ENCODE data around the gene METTL26. TPM values are rescaled to one million over a fixed set of nuclear protein-coding genes. Genes with fewer than 3 reads are reported as not detected.

METTL26 gene
- total and polyA plus RNA-seq, 9 of the 15 experiments (the other 6 are each of a cell fraction or from before 2014, with no cell fraction given) = 7.3 to 262 (median 80.9) TPM

- no TSS peak for BruUV-seq (replicated peaks)
These were observed 35.4 kb upstream of the METTL26 start for GRCh38 chr16:671353-672131.

More at GRCh38 chr16:671353-672131, 35.4 kb upstream of the METTL26 start:
- Histone ChIP-seq H3K27ac (ENCODE audit: extremely low read depth, low read depth, low read length) (no peak overlapping the region), H3K4me2 (ENCODE audit: insufficient read depth, low read length) (no peak overlapping the region), H3K9me3 (replicated peaks; ENCODE audit: control insufficient read depth, insufficient read depth, low read depth, low read length) (no peaks in the 10 kb centered on the region), H3K9me1 (ENCODE audit: control insufficient read depth, insufficient read depth, low read length) (no peaks in the 10 kb centered on the region), H3K4me3 (no peak overlapping the region), H2AFZ (ENCODE audit: low read depth, low read length) (no peak overlapping the region), H3K27me3 (ENCODE audit: control insufficient read depth in 2 of 2, insufficient read depth in 2 of 2, low read length in 2 of 2) (no peaks in the 10 kb centered on the region), H4K20me1 (replicated peaks; ENCODE audit: control insufficient read depth, insufficient read depth, low read length) (0 out of 2 replicates have a peak, but pooled peaks cover 4% of the 10 kb centered on the region), H3K4me1 (replicated peaks in 1 of 2; ENCODE audit: control insufficient read depth in 2 of 2, insufficient read depth in 2 of 2, low read length in 2 of 2) (peaks cover 24 to 98% of the 10 kb centered on the region in 2 experiments), H3K79me2 (ENCODE audit: control insufficient read depth, insufficient read depth, low read length) (peaks cover 28% of the 10 kb centered on the region), H3K36me3 (ENCODE audit: control insufficient read depth, insufficient read depth, low read length) (peaks cover 60% of the 10 kb centered on the region), H3K9ac (ENCODE audit: insufficient read depth in 1 of 2, low read depth in 2 of 2, low read length in 2 of 2) (peak overlapping the region in 1 of 2 experiments; percentile 52; a peak in 2 of 4 replicates)
- in situ Hi-C loops (cut with MboI) = loop anchor here (10.0 kb wide), 1 partner anchor 277 kb away; the partner anchor contains the start of gene NME4
- WGBS (ENCODE audit: insufficient coverage, low coverage, missing lambda C conversion rate) = 90% methylated on average over 28 of the region's 40 CpGs
- ATAC-seq (no peak), FAIRE-seq (no peak), DNase-seq (ENCODE audit: extremely low read depth in 1 of 4, low spot score in 3 of 4) (no peak)
- ChIA-PET CTCF (ENCODE audit: low intra/inter-chr PET ratio) (no interaction called here), POLR2A (interaction anchor here (1.1 kb wide), 1 partner anchor 83 kb away, joined by 3 read pairs; no protein-coding TSS in a partner anchor)
- peak; percentile 26 for TF ChIP-seq POLR2G (IDR thresholded peaks at IDR 0.05; ENCODE audit: low read depth, low read length)
- TF ChIP-seq RBFOX2 (IDR thresholded peaks at IDR 0.05; ENCODE audit: low read depth, low read length) = peak; percentile 39
- TF ChIP-seq NFIC (IDR thresholded peaks at IDR 0.05) = peak; percentile 76
- TF ChIP-seq THAP7 (CRISPR knock-in tag; IDR thresholded peaks at IDR 0.05) = no peak
- intact Hi-C loops (cut with micrococcal nuclease) = no loop called here
